MV-4-11 (cell line): ENCODE data around the gene TAGLN2.
A peak's percentile ranks its signal among the peaks of the same experiment; 100 is the strongest.

Experiments used
- DNase-seq: peaks from one replicate; lab custom pipeline; 2025; lab: John Stamatoyannopoulos, UW

TAGLN2 gene

GRCh38 chr1:159924791-159925718 lies at the start of gene TAGLN2:
Gene TAGLN2, minus strand, starts transcription at chr1:159925507. Its CDS starts 4,998 bp downstream, at chr1:159920509.
- DNase-seq: peak; percentile 85

DNA sequence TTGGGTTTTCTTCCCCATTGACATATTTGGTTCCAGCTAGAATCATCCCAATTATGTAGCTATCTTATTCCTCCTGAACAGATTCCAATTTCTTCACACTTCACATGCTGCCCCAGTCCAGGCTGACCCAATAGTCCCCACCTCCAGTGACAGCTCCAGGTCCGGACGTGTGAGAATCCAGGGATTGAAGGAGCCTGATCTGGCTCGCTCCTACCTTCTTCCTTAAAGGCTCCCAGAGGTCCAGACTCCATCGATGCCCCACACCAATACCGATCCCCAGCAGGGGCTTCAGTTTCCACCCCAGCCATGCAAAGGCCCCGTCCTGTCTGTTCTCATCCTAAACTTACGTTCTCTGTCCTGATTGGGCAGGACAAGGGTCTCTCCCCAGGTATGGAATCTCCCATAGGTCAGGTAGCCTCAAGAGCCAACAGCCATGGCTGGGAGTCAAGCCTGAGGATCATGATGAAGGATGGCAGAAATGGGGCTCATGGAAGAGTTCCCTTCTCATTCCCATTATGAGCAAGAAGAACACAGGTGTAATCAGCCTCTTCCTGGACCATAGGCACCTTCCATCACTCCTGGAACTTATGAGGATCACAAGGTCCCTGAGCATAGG lies 49.2 kb upstream of the TAGLN2 start:
- DNase-seq: no peak

- DNase-seq: no peak
Observed at GRCh38 chr1:159973350-159973940, 48.1 kb upstream of the TAGLN2 start.

DNA sequence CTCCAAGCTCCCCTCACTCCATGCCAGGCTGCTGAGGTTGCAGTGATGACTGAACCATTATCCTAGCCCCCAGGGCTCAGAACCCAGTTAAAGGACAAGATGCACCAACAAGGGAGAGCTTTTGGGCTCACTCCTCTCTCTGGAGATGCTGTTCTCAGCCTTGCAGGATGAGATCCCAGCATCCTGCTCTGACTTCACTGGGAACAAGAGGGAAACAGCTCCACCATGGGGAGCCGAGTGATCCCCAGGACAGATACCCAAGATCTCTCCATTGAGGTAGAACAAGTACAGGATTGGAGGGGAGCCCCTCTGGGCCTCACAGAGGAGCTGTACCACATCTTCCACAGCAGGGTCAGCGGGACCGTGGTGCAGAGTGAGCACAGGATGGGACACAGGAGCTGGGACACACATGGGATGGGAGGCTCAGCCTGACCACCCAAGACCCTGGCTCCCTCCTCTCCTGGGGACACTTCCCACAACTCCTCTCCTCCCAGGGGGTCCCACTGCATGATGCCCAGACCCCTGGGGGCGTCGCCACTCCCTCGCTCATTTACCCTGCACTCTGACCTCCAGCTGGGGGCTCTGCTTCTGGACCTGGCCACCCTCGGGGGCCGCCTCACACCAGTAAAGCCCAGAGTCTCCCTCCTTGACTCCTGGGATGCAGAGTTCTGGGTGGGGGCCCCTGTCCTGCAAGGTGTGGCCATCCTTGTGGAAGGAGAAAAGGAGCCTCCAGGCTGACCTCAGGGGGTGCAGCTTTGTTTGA lies 47.3 kb upstream of the TAGLN2 start:
- no peak for DNase-seq

DNA sequence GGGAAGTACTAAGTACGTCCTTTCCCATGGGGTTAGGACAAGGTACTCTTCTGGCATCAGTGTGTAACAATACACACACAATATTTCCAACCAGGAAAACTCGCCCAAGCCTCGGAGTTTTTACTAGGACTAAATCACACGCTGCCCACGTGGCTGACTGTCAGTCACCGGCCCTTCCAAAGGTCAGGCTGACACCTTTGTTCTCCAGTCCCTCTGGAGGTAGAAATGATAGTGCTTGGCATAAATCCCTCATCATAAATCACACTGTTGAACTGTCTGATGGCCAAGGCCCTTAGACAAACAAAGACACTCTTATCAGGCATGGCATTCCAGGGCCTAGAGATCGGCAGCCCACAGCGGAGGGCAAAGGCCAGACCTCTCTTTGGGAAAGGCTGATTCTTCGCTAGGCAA lies 45.6 kb upstream of the TAGLN2 start:
- no peak for DNase-seq

DNA sequence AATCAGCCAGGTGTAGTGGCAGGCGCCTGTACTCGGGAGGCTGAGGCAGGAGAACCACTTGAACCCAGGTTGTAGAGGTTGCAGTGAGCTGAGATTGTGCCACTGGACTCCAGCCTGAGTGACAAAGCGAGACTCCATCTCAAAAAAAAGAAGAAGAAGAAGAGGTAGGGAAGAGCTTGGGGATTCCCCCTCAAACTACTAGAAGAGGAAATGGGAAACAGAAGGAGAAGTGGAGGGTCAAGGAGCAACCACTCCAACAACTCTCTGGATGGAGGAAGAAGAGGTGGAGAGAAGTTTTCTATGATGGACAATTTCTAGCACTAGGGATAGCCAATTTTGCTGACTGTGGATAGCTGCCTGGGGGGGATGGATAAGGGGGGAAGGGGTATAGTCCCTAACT lies 43.6 kb upstream of the TAGLN2 start:
- DNase-seq: no peak

- no peak for DNase-seq
Observed at GRCh38 chr1:159965263-159965662, 40.0 kb upstream of the TAGLN2 start.

GRCh38 chr1:159964144-159964543 lies 38.8 kb upstream of the TAGLN2 start:
- no peak for DNase-seq

DNA sequence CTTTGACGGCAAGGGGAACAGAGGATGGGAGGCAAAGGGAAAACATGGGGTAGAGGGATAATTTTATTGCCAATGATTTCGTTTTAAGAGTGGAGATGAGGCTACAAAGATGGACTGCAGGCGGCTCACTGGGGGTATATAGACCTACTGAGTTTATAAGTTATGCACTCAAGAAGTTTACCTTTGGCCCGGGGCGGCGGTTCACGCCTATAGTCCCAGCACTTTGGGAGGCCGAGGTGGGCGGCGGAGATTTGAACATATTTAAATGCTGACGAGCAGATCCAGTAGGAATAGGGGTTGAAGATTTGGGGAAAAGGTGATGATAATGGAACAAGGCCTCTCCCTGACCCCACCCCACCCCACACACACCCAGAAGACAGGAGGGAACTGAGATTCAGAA lies 36.9 kb upstream of the TAGLN2 start:
- DNase-seq: no peak

DNA sequence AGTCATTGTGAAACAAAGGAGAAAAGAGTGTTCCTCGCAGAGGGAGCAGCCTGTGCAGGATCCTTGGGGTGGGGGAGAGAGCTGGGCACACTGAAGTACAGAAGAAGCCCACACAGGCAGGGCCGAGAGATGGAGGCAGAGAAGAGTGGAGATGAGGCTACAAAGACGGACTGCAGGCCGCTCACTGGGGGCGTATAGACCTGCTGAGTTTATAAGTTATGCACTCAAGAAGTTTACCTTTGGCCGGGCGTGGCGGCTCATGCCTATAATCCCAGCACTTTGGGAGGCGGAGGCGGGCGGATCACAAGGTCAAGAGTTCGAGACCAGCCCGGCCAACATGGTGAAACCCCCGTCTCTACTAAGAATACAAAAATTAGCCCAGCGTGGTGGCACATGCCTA lies 36.3 kb upstream of the TAGLN2 start:
- no peak for DNase-seq

- DNase-seq: no peak
Observed at GRCh38 chr1:159960721-159961381, 35.5 kb upstream of the TAGLN2 start.

DNA sequence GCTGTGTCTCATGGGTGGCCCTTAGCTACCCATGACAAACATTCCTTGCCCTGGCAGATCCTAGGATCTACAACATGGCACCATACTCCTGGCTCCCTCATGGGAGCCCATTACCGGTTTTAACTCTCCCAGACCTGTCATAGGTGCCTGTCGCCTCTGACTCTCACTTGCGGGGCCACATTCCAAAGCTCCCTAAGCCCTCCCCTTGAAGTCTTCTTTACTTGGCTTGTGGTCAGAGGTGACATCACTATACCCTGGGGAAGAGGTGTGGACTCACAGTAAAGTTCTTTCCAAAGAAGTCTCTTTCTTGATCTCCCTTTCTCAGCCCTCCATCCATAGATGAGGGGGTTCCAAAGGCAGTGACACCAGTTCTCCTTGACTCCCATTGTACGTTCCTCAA lies 34.1 kb upstream of the TAGLN2 start:
- DNase-seq: no peak

- DNase-seq: no peak
Observed at GRCh38 chr1:159958719-159959380, 33.5 kb upstream of the TAGLN2 start.

DNA sequence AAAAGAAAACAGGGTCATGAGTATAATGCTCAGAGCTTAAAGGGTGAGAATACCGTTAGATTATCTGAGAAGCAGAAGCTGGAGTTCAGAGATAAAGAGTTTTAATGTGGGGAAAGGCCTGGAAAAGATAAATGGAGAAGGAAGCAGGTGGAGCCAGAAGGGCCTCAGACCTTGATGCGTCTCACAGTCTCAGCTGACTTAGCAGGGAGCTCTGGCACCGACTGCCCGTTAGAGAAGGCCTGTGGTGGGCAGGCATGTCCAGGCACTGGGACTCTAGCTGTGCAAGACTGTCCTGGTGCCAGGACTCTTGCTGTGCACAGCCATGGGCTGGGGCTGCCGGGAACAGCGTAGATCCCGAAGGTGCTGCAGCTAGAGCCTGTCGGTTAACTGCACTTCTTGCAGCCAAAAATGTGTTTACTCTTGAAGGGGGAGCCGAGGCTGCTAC lies 32.5 kb upstream of the TAGLN2 start:
- no peak for DNase-seq

DNA sequence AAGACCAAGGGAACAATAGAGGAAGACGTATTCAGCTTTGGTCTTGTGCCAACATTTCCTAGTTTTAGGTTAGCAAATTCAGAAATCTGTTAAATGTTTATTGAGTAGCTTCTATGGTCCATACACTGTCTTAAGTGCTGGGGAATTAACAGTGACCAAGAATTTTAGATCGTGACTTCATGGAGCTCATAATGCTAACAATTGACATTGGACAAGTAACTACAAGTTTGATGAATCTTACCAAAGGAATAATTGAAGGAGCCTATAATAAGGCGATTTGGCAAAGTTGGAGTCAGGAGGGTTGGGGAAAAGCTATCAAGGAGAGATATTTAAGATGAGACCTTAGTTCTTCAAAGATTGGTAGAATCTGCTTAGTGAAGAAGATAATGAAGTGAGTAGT lies 30.1 kb upstream of the TAGLN2 start:
- DNase-seq: no peak

GRCh38 chr1:159953536-159954515 lies 28.5 kb upstream of the TAGLN2 start, which contains the start of gene SLAMF9:
Gene SLAMF9, minus strand, starts transcription at chr1:159954237. Its CDS starts 100 bp downstream, at chr1:159954137.
- peak; percentile 89 for DNase-seq

DNA sequence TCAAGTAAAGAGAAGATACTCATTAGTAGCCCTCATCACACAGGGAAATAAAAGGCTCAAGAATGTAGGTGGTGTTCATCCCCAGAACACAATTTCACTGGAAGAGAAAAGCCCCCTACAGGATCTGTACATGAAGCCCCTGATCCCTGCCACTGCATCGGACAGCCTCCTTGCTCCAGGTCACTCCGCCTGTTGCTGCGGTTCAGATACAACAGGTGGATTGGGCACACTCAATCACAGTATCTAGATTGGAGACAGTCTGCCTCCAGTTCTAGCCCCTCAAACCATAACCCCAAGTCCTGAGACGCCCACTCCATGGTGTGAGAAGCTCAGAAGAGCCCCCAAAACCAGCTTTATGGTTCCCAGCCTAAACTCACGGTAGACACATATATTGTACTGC lies 27.6 kb upstream of the TAGLN2 start:
- no peak for DNase-seq

- DNase-seq: no peak
Observed at GRCh38 chr1:159951551-159951950, 26.2 kb upstream of the TAGLN2 start.

- no peak for DNase-seq
Observed at GRCh38 chr1:159951016-159951415, 25.7 kb upstream of the TAGLN2 start.

GRCh38 chr1:159949981-159950381 lies 24.7 kb upstream of the TAGLN2 start:
- DNase-seq: peak; percentile 51
